ENCODE measurements around the gene TMPRSS7.
"Not testable (repeated sequence)": the region's sequence is repeated elsewhere in the genome, so short reads cannot be mapped to it uniquely, and the experiment has no call there.

Gene TMPRSS7

DNA sequence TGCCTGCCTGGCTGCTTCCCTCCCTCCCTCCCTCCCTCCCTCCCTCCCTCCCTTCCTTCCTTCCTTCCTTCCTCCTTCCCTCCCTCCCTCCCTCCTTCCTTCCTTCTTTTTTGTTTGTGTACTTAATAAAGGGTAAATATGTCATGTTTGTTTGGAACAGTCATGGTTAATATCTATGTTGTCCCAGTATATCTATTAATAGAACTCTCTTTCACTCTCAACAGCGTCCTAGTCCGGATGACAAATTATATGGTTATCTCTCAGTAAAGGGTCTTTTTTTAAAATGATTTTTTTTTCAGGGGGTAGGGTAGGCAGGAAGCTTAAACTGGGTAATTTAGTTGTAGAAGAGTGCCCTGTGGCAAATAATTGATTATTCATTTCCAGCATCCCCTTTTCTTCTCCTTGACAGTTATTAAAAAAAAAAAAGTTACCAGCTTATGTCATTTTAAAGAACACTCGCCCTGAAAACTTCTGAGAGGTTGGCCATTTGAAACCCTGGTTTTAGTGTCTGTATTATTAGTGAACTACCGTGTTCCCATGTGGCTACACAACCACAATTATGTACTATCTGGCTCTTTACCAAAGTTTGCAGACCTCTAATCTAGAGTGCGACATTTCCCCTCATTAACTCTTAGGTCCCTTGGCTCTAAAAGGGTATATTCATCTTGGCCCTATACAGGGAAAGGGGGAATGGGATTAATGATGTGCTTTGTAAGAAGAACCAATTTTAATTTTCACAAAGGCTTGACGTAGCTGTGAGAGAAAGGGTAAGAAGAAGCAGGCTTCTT is 22.1 kb upstream of the TMPRSS7 start:
- no peak for DNase-seq

DNA sequence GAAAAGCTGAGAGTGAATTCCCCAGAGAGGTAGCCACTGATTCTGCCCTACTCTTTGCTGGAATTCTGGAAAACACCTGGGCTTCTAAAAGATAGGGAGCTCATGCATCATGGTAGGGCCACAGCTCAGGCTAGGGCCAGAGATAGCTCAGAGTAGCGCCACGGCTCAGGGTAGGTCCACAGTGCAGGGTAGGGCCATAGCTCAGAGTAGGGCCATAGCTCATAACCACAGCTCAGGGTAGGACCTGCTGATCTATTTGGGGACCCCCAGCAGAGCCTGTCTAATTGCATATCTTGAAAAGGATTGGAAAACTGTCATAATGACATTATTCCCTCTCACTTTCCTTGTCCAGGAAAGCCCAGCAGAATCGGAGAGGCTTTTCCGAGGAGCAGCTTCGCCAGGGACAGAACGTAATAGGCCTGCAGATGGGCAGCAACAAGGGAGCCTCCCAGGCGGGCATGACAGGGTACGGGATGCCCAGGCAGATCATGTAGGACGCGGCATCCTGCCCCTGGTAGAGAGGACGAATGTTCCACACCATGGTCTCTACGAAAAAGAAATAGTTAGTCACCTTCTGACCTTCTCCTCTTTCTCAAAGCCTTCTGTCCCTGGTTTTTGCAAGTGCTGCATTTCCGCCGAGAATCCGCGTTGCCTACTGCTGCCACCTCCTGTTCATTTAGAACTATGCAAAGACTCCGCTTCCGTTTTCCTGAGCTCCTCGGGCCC is 21.3 kb upstream of the TMPRSS7 start:
- DNase-seq: no peak

DNA sequence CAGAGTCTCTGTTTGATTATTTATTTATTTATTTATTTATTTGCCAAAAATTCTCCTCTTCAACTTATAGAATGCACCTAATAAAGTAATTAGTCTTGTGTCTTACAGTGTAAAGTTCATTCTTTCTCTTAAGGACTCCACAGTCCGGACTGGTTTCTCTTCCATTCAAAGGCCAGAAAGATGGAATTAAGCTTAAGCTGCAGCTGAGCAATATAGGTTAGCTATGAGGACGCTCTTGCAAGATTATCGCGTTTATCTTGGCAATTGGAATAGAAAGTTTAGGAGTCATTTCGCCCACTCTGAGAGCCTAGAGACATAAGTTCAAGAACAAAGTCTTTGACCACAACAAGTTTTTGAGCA is 20.8 kb upstream of the TMPRSS7 start:
- DNase-seq: no peak

DNA sequence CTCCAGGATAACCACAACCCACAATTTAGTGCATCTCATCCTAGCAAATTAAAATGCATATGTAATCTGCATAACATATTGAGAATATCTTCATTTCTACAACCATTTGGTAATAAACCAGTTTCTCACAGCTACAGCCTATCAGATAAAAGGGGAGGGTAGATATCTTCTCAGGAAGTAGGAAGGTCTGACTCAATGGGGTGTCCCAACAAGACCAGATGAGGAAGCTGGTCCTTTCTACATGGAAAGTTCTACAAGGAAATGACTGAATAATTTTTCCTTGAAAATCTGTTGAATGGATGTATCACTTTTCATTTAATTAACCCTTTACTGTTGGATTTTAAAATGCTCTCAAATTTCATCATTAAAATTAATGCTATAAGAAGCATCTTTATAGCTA is 17.4 kb upstream of the TMPRSS7 start:
- no peak for DNase-seq

DNA sequence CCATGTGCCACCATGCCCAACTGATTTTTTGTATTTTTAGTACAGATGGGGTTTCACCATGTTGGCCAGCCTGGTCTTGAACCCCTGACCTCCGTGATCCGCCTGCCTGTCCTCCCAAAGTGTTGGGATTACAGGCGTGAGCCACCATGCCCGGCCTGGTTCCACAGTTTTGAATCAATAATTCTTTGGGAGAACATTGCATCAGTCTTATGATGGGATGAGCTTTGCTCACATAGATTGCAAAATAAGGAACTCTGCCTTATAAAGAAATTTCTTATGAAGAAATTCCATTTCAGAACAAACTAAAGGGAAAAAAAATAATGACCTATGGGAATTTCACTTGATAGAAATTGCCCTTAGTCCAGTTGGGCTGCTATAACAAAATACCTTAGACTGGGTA is 15.8 kb upstream of the TMPRSS7 start:
- no peak for DNase-seq

DNA sequence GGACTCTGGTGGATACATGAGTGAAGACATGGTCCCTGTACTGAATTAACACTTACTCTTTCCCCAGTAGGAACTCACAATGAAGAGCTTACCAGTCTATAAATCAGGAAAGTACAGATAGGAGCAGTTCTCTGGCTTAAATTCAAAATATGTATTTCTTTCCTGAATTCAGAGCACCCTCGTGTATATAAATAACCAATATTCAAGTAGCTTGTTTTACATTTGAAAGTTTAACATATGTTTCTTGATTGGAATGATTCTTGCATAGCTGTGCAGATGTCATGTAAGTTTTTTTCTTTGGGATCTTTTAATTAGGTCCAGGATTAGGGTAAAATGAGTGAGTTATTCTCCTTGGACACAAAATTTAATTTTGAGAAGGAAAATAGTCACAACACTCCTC is 14.8 kb upstream of the TMPRSS7 start:
- no peak for DNase-seq

DNA sequence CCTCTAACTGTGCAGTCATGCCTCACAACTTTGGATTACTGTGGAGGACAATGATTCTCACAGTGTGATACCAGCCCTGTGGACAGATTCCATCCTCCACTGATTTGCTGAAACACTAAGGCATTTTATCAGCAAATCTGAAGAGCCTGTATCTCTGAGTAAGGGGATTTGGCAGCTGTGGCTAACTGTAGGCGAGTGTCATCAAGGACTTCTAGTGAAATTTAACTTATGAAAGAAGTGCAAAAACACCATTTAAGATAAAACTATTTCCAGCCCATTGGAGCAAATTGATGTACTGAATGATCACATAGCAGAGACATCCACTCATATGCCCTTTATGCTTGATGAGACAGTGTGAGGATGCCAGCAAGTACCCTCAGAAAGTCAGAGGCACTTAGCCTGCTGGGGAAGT is 13.9 kb upstream of the TMPRSS7 start:
- no peak for DNase-seq

DNA sequence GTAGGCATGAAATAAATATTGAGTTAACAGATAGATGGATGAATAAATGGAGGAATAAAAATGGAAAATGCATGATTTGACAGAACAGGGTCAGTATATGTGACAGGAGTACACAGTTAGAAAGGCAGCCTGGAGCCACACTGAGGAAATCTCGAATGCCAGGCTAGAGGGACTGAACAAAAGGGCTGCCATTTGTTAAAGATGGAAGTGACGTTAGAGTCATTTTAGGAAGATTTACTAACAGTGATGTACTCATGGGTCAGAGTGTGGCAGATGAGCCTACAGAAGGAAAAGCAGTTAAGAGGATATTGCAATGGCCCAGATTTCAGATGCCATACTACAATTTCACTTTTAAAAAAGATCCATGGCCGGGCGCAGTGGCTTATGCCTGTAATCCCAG is 7.4 kb upstream of the TMPRSS7 start:
- DNase-seq: no peak

DNA sequence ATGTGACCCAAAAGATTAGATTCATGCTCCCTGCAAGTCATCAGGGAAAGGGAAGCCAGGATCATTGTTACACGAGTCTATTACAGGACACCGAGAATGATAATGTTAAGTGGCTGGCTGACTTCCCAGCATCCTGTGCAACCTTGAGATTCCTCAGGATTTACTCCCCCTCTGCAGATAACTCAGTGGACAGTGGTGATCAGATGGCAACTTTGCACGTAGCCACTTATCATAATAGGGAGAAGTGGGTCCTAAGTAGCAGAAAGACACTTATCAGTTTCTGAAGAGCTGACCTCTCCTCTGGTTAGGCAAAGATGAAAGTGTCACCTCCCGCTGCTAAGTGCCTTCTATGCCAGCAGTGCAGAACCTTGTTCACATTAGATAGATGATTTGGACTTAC is 6.7 kb upstream of the TMPRSS7 start:
- peak; percentile 14 for DNase-seq

DNA sequence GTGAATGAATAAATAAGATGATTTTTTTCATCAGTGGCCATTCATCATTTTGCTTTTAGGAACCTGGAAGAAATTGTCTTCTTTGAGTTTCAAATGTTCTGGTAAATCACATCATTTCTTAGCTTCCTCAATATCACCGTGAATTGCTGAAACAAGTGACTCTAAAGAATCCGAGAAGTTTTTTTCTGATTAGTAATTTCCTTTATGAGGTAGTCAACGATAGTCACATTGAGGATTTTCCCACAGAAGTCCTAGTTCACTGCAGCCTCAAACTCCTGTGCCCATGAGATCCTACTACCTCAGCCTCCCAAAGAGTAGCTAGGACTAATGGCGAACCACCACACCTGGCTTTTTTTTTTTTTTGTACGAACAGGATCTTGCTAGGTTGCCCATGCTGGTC is 3.6 kb upstream of the TMPRSS7 start:
- DNase-seq: no peak

DNA sequence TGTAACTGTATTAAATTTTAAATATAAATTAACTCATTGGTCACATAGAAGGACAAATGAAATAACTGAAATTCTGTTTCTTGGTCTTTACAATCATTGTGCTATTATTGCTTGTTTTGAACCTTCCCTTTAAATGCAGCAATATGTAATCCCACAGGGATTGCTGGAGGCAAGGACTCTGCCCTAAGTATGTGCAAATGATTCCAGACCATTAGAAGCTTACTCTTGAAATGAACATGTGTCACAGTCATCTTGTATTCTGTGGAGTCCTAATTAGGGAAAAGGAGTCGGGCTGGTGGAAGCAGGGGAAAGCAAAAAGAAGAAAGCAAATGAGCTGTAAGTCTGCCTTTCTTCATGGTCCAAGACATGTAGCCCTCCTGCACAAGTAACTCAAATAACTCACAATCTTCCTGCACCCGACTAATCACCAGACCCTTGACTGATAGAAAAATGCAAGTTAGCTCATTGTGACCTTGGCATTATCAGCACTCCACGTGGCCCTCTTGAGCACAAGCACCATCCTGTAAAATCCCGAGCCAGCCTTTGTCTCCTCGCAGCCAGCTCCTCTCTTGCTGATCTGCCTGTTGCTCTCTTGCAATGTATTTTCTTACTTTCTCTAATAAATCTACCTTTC is 2.3 kb upstream of the TMPRSS7 start:
- no peak for DNase-seq

DNA sequence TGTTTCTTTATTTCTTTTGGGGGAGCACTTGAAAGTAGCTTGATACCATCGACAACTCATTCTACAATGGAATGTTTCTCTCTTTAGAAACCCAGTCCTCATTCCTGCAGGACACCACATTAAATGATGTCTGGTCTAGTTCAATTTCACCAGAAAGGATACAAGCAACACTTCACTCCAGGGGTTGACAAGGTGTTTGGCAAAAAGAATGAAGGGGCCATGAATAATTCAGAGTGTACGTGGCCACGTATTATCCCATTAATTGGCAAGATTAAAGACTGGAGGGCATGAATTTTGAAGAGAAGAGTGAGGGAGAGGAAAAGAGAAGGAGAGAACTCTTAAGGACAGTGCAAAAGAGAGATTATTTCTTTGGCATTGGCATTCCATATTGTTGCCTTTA is 705 bp downstream of the TMPRSS7 start:
- DNase-seq: no peak

DNA sequence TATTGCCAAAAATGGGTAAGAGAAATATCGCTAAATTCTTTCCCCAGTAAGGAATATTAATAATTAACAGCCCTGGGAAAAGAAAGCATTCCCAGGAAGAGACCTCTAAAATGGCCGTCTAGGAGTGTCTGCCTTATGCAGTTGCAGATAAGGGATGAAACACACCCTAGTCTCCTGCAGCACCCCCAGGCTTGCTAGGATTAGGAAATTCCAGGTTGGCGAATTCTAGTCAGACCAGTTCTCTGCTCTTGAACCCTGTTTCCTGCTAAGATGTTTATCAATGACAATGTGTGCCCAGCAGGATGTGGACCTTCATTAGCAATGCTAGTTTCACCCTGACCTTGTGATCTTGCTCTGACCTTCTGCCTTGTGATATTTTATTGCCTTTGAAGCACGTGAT is 2.7 kb downstream of the TMPRSS7 start:
- DNase-seq: not testable (repeated sequence)

DNA sequence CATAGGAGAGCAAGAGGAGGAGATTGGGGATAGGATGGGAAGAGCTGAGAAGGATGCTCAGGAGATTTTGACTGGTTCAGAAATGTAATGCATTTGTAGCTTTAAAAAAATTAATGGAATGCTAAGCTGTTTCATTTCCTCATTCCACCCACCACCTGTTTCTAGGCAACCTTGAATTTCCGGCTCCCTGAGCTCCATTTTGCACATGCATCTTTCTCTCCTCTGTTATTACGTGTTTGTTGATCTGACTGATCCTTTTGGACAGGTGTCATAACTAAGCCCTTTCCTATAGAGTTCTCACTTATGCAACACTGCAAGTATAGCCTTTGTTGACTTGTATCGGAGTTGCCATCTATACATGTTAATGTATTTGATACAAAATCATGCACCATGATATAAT is 4.3 kb downstream of the TMPRSS7 start:
- DNase-seq: no peak

DNA sequence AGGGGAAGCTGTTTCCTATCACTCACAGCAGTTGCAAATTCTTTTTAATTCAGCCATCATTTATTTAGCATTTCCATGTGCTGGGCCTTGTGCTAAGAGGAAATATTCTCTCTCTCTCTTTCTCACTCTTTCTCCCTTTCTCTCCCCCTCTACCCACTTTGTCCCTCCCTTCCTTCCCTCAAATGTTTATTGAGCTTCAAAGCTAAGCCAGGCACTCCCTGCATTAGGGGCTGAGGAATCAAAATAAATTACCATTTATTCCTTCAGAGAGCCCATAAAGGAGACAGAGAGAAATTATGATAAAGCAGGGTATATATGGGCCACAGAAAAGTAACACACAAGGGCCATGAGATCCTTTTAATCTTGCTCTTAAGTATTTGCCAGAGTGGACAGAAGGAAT is 6.8 kb downstream of the TMPRSS7 start:
- no peak for DNase-seq

DNA sequence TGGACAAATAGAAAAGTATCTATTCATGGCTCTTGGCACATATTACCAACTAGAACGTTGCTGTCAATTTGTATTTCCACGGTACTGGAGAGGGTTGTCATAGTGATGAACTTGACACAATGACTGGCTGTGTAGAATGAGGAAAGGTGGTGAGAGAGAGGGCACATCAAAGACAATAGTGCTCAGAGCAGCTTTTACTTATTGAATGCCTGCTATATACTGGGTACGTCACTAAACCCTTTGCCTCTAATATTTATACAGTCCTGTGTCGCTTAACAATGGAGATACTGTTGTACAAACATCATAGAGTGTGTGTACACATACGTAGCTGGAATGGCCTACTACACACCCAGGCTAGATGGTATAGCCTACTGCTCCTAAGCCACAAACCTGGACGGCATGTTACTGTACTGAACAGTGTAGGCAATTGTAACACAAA is 8.3 kb downstream of the TMPRSS7 start:
- DNase-seq: peak; percentile 83

DNA sequence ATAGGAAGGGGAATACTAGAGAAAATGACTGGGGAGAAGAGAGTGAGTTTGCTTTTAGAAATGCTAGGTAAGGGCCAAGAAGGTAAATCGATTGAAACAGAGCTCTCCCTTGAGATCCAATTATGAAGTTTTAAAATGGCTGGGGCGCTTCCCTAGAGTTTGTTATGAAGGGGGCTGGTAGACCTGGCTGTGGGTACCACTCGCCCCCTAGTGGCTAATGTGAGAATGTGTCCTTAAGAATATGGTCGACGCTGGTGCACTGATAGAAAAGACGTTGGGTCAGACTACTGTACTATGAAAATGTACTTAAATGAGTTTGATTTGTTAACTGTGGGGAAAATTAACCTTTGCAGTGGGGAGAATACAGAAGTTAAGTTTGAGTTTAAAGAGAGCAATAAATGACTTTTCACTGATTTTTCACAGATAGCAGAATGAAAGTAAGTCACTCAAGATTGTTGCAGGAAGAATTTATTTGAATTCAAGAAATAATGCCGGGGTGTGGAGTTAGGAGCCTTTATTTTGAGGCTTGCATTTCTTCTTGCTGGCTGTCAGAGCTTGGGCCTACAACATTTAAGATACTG is 9.2 kb downstream of the TMPRSS7 start:
- DNase-seq: peak; percentile 34

DNA sequence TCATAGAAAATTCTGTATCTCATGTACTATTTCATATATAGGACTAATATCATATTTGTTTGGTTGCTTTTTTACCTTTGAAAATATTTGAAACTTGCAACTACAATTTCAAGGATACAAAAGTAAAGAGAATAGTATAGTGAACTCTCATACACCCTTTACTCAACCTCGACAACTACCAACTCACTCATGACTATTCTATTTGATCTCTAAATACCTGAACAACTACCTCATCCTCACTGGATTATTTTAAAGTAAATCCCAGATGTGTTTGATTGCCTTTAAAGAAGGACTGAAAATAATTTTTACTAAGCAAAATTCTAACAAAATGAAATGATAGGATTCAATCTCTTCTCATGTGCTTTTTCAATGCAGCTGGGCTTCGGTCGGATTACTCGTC is 12.1 kb downstream of the TMPRSS7 start:
- no peak for DNase-seq

DNA sequence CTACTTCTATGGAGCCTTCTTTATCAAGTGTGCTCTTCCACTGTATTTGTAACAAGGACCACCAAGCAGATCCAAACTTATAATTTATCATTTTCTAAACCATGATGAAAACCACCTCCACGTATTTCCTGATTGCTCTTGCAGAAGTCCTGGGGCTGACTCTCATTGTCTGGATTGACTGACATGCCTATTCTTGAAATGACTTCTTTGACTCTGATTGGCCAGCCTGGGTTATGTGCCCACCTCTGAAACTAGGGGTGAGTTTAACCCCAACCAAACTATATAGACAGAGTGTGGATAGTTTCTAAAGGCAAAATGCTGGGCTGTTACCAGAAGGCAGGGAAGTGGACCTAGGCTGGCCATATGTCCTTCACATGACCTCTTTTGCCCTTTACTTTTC is 12.7 kb downstream of the TMPRSS7 start:
- no peak for DNase-seq

DNA sequence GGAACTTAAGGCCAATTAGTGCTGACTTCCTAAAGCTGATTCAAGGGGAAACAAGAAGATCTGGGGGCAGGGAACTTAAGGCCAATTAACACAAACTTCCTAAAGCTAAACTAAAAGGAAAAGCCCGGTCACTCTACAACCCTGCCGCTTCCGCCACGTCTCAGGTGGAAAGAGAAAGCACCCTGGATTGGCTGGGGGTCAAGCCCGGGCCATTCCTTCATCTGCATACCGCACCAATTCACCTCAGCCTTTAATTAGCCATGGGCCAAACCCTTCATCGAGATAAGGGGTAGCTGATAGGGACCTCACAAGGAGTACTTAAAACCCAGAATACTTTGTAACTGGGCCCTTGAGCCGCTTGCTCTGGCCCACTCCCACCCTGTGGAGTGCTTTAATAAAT is 14.4 kb downstream of the TMPRSS7 start:
- no peak for DNase-seq

DNA sequence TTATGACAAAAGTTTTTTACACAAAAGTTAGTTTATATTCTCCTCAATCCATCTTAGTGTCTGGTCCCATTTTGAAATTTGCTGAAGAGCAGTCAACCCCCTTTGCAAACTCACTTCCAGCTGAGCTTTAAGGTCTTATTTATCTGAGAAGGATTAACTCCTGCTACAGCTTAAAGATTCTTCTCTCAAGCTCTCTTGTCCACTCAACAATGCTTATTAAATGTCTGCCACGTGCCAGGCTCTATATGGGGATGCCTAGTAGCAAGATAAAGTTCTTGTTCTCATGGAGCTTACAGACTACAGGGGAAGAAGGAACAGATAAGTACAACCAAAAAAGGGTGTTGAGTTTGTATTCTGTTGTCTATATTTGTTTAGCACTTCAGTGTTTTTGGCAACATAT is 18.7 kb downstream of the TMPRSS7 start:
- no peak for DNase-seq

DNA sequence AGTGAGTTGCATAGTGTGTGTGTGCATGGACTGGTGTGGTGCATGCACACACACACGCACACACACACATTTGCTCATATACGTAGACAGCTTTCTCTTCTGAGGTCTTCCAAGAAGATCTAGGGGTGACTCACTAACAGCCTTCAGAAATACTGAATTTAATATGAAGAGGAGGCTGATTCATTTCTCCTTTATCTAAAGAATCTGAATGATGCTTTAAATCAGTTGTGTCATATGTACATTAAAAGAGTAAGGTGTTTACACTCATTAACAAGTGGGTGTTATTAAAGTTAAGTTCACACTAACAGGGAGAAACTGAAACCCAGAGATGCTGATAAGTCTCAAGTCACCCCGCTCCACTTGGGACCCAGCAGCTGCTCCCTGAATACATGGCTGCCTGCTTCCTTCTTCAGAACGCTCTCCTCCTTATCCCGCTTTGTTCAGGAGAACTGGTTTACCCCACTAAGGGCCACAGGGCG is 22.0 kb downstream of the TMPRSS7 start:
- no peak for DNase-seq

DNA sequence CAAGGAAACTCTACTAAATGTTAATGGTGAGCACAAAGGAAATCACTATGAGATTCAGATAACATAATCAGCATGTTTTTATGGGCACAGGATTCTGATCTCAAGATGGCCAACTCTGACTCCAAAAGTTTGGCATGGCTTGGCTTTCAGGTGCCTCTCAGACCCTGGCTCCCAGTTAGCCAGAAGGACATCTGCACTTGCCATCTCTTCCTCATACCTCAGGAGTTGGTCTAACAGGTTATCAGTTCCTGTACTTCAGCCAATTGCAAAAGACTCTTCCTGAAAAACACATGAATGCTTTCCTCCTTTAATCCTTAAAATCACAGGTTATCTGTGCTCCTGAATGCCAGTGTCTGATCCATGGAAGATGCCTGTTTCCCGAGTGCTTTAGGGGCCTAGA is 25.0 kb downstream of the TMPRSS7 start:
- no peak for DNase-seq

DNA sequence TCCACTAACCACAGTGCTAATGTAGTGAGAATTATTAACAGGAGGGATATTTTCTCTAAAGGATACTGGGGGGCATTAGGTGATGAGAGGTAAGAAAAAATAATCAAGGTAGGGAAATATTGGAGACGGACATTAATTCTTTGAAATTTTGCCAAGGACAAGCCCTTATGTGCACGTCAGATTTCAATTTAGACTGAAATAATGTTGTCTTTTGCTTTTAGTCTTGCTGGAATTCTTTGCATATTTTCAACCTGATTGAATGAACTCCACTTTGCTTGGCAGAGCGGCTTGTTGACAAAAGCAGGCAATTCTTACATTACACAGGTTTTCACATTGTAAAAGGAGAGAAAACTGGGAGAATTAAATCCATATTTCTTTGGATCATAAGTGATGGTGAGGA is 26.6 kb downstream of the TMPRSS7 start:
- DNase-seq: no peak

Measured in NCI-H510A (cell line).